GM23338 (cell line): ENCODE data around the gene SLC35D2. TPM values are rescaled to one million over a fixed set of nuclear protein-coding genes. Genes with fewer than 3 reads are reported as not detected.

ENCODE experiments used
- ATAC-seq: fragments of 200-7000 bp; cut with Tn5 transposase; 3 replicates; pipeline ENCODE4 v1.9.1; 2020
- DNase-seq: peaks from one replicate; pipeline ENCODE4 v3.0.0-alpha.2; 2015; ENCODE audit warnings: low spot score
- H2AFZ ChIP-seq: fragments of 200-600 bp; sonication (generic); 2 replicates; pipeline ENCODE4 v1.8.0; 2016; ENCODE audit warnings: antibody characterized with exemption, mild to moderate bottlenecking, moderate library complexity
- H3F3A ChIP-seq: fragments of 200-600 bp; sonication (generic); replicated peaks from 2 replicates; pipeline ENCODE4 v1.8.0; 2017; ENCODE audit warnings: antibody characterized with exemption, mixed run types, low read depth
- H3K27ac ChIP-seq: fragments of 200-600 bp; sonication (generic); 2 replicates; pipeline ENCODE4 v1.6.1; 2016; ENCODE audit warnings: low read depth
- H3K27me3 ChIP-seq: fragments of 200-600 bp; sonication (generic); 2 replicates; pipeline ENCODE4 v1.8.0; 2016; ENCODE audit warnings: mild to moderate bottlenecking, mixed run types, moderate library complexity; ENCODE audit not compliant: insufficient read depth
- H3K36me3 ChIP-seq: fragments of 200-600 bp; sonication (generic); 2 replicates; pipeline ENCODE4 v1.8.0; 2016; ENCODE audit warnings: mild to moderate bottlenecking; ENCODE audit not compliant: insufficient read depth
- H3K4me1 ChIP-seq: fragments of 200-600 bp; sonication (generic); 2 replicates; pipeline ENCODE4 v1.8.0; 2016; ENCODE audit warnings: mild to moderate bottlenecking, moderate library complexity; ENCODE audit not compliant: insufficient read depth
- H3K4me2 ChIP-seq: fragments of 200-600 bp; sonication (generic); 2 replicates; pipeline ENCODE4 v1.7.1; 2017; ENCODE audit warnings: mixed run types
- H3K4me3 ChIP-seq: fragments of 200-600 bp; sonication (generic); 2 replicates; pipeline ENCODE4 v1.6.1; 2016; ENCODE audit warnings: mixed run types
- H3K79me2 ChIP-seq: fragments of 200-600 bp; sonication (generic); replicated peaks from 2 replicates; pipeline ENCODE4 v1.8.0; 2017; ENCODE audit warnings: mild to moderate bottlenecking; ENCODE audit not compliant: insufficient read depth
- H3K9me2 ChIP-seq: fragments of 200-600 bp; sonication (generic); 2 replicates; pipeline ENCODE4 v1.8.0; 2017; ENCODE audit not compliant: insufficient read depth
- H4K20me1 ChIP-seq: fragments of 200-600 bp; sonication (generic); replicated peaks from 2 replicates; pipeline ENCODE4 v1.8.0; 2017; ENCODE audit warnings: mild to moderate bottlenecking; ENCODE audit not compliant: insufficient read depth
- H3K27ac Mint-ChIP-seq: 2 replicates; pipeline ENCODE4 v1.8.0; 2020; ENCODE audit warnings: inconsistent platforms, mild to moderate bottlenecking, moderate library complexity, mixed read lengths
- H3K27me3 Mint-ChIP-seq: 3 replicates; pipeline ENCODE4 v1.8.0; 2022; ENCODE audit warnings: low read depth, mild to moderate bottlenecking, moderate library complexity, mixed read lengths, inconsistent platforms; ENCODE audit not compliant: insufficient read depth, poor library complexity
- H3K36me3 Mint-ChIP-seq: 3 replicates; pipeline ENCODE4 v1.8.0; 2021; ENCODE audit warnings: low read depth, mild to moderate bottlenecking, inconsistent platforms, moderate library complexity, mixed read lengths
- H3K4me1 Mint-ChIP-seq: 3 replicates; pipeline ENCODE4 v1.8.0; 2020; ENCODE audit warnings: mild to moderate bottlenecking, inconsistent platforms, mixed read lengths
- H3K4me3 Mint-ChIP-seq: 3 replicates; pipeline ENCODE4 v1.8.0; 2021; ENCODE audit warnings: moderate library complexity, mild to moderate bottlenecking, inconsistent platforms, mixed read lengths
- H3K9me3 Mint-ChIP-seq: 3 replicates; pipeline ENCODE4 v1.8.0; 2020; ENCODE audit warnings: moderate library complexity, mild to moderate bottlenecking, inconsistent platforms, mixed read lengths
- CREB1 ChIP-seq: fragments of 250-450 bp; sonication (Bioruptor Pico); IDR thresholded peaks from 2 replicates; pipeline ENCODE4 v1.5.0; 2020; ENCODE audit warnings: low read depth, mild to moderate bottlenecking, moderate library complexity
- ETS1 ChIP-seq: IDR thresholded peaks from 2 replicates; pipeline ENCODE4 v1.6.1; 2016; ENCODE audit warnings: antibody characterized with exemption
- POLR2AphosphoS5 ChIP-seq: IDR thresholded peaks from 2 replicates; pipeline ENCODE4 v1.6.1; 2016; ENCODE audit warnings: antibody characterized with exemption, low read depth
- STAT1 ChIP-seq: IDR thresholded peaks from one replicate; pipeline ENCODE4 v1.6.1; 2016; ENCODE audit warnings: antibody characterized with exemption; ENCODE audit not compliant: unreplicated experiment
- ZNF331 ChIP-seq: fragments of 250-450 bp; sonication (Bioruptor Pico); IDR thresholded peaks from 2 replicates; pipeline ENCODE4 v1.5.0; 2020; ENCODE audit warnings: low read depth, mild to moderate bottlenecking, moderate library complexity
- polyA plus RNA-seq: library from polyadenylated mRNA; unstranded; fragments of >200 nt; fragmentation: Nextera tagmentation; extraction: Ambion mirVana; gene quantifications from 2 replicates; pipeline ENCODE4 v1.2.1, GENCODE V29; 2016
- total RNA-seq: library from RNA; depleted of rRNA; stranded (reverse); fragments of >200 nt; shearing (Covaris generic); gene quantifications from 2 replicates; pipeline ENCODE4 v1.2.3, GENCODE V29; 2014

The SLC35D2 gene
- total and polyA plus RNA-seq, 2 experiments from 2014 or later: 8.2 to 14.4 TPM

- peak; percentile 78 for DNase-seq
- Histone ChIP-seq H3K36me3 (no peaks in the 10 kb centered on the region), H3K9me2 (no peaks in the 10 kb centered on the region), H3K27me3 (no peaks in the 10 kb centered on the region), H3K79me2 (peaks cover 29% of the 10 kb centered on the region), H3K4me2 (peak overlapping the region; percentile 93), H3K27ac (peak overlapping the region; percentile 98), H2AFZ (peak overlapping the region; percentile 25; the same call in 1 of the 2 replicates), H4K20me1 (peaks cover 14% of the 10 kb centered on the region; the same call in 1 of the 2 replicates), H3F3A (0 out of 2 replicates have a peak, but pooled peaks cover 4% of the 10 kb centered on the region), H3K4me1 (peaks cover 24% of the 10 kb centered on the region), H3K4me3 (peak overlapping the region; percentile 55)
- peaks cover 18% of the 10 kb centered on the region for H3K27me3 Mint-ChIP-seq
- H3K36me3 Mint-ChIP-seq: peaks cover 6% of the 10 kb centered on the region; the same call in 2 of the 3 replicates
- peak overlapping the region; percentile 88 for H3K4me3 Mint-ChIP-seq
- no peak for TF ChIP-seq ZNF331 (CRISPR knock-in tag)
- peak; percentile 11; the same call in 1 of the 2 replicates for TF ChIP-seq CREB1 (CRISPR knock-in tag)
- peak; percentile 40; the same call in 1 of the 2 replicates for TF ChIP-seq POLR2AphosphoS5
- no peaks in the 10 kb centered on the region for H3K9me3 Mint-ChIP-seq
- ATAC-seq: peak; percentile 58
- H3K27ac Mint-ChIP-seq: peak overlapping the region; percentile 95
- H3K4me1 Mint-ChIP-seq: peaks cover 37% of the 10 kb centered on the region
These were observed 35.6 kb upstream of the SLC35D2 start for GRCh38 chr9:96418920-96419690.

GRCh38 chr9:96418083-96418919 is 34.8 kb upstream of the SLC35D2 start, which contains the start of gene ZNF367:
Gene ZNF367, minus strand, starts transcription at chr9:96418370. Its CDS starts 338 bp downstream, at chr9:96418032.
- peak within 1 kb of the TSS; percentile 95 for H3K27ac Mint-ChIP-seq
- peaks cover 21% of the 10 kb centered on the region for H3K27me3 Mint-ChIP-seq
- Histone ChIP-seq H2AFZ (peak within 1 kb of the TSS; percentile 25; the same call in 1 of the 2 replicates), H3K4me2 (peak within 1 kb of the TSS; percentile 96), H3K9me2 (no peaks in the 10 kb centered on the region), H3K27me3 (no peaks in the 10 kb centered on the region), H3K4me1 (peaks cover 28% of the 10 kb centered on the region), H3K79me2 (peaks cover 37% of the 10 kb centered on the region), H3K36me3 (no peaks in the 10 kb centered on the region), H3K27ac (peak within 1 kb of the TSS; percentile 98), H3F3A (0 out of 2 replicates have a peak, but pooled peaks cover 9% of the 10 kb centered on the region), H4K20me1 (peaks cover 16% of the 10 kb centered on the region; the same call in 1 of the 2 replicates), H3K4me3 (peak within 1 kb of the TSS; percentile 84)
- H3K4me3 Mint-ChIP-seq: peak within 1 kb of the TSS; percentile 94
- ATAC-seq (peak; percentile 83), DNase-seq (peak; percentile 95)
- H3K4me1 Mint-ChIP-seq: peaks cover 38% of the 10 kb centered on the region
- peaks cover 6% of the 10 kb centered on the region; the same call in 2 of the 3 replicates for H3K36me3 Mint-ChIP-seq
- TF ChIP-seq ETS1 (peak; percentile 15; the same call in 1 of the 2 replicates), STAT1 (no peak), POLR2AphosphoS5 (peak; percentile 67)
- no peaks in the 10 kb centered on the region for H3K9me3 Mint-ChIP-seq
